Activated CD4-positive, alpha-beta T cell treated with anti-CD3 and anti-CD28 coated beads for 4 hours (primary cell): Measurements from ENCODE around the gene ABL1.

Experiments
- DNase-seq, 2 donors: peaks; one replicate each; pipeline ENCODE4 v3.0.0-alpha.2; 2020

ABL1 gene

DNA sequence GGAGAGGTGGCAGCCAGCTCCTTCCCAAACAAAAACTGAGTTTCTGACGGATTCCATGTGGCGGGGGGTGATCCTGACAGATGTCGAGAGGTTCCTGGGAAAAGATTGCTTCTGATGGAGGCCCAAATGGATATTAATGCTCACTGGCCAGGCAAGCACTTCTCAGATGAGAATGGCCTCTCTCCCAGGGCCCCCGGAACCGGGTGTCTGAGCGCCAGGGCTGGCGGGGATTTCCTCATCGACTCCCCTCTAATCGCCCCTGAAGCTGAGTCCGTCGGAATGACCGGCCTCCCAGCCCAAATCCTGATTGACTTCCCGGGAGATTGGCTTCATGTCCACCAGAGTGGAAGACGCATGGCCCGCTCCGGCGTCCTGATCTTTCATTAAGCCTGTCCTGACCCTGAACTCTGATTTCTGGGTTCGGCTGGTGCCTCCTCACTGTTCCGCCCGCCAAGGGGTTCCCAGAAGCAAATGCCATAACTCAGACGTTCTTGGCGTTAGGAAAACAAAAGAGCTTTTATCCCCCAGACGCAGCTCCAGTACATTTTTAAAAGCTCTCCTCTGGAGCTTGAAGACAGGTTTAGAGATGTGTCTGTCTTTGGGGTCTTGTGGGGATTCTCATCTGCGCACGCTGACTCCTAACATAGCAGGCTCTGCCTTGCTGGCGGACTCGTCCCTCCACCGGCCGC is 86.4 kb downstream of the ABL1 start:
- DNase-seq: no peak

DNA sequence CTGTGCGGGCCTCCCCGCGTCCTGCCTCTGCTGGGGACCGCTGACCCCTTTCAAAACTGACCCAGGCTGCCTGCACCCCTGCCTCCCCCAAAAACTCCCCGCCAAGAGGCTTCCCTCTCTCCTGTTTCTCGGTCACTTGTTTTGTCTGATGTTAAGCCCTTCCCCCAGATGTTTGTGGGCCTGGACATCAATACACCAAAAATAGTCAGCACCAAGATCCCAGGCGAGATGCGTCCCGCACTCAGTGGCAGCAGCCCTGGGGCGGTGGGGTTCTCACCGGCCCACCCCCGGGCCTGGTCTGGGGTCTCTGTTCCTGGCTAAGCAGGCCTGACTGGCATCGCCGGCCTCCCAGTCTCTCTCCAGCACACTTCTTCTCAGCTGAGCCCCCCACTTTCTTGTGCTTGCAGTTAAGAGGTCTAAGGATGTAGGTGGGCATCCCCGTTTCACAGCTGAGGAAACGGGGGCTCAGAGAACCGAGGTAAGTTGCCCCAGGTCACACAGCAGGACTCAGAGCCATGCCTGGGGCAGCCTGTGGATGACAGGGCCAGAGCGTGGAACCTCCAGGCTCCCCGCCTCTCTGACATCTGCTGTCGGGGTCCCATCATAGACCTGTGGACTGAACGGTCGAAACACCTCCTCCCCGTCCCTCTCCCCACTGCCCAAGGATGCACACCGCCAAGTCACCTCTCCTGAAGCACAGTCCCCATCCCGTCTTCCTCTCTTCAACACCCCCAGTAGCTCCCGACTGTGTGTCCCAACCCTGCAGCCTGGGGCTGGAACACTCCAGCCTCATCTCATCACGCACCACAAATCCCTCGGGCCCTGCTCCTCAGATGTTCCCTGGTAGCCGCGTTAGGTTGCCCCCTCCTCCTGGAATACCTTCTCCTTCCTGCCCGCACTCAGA is 87.2 kb downstream of the ABL1 start:
- DNase-seq: no peak

DNA sequence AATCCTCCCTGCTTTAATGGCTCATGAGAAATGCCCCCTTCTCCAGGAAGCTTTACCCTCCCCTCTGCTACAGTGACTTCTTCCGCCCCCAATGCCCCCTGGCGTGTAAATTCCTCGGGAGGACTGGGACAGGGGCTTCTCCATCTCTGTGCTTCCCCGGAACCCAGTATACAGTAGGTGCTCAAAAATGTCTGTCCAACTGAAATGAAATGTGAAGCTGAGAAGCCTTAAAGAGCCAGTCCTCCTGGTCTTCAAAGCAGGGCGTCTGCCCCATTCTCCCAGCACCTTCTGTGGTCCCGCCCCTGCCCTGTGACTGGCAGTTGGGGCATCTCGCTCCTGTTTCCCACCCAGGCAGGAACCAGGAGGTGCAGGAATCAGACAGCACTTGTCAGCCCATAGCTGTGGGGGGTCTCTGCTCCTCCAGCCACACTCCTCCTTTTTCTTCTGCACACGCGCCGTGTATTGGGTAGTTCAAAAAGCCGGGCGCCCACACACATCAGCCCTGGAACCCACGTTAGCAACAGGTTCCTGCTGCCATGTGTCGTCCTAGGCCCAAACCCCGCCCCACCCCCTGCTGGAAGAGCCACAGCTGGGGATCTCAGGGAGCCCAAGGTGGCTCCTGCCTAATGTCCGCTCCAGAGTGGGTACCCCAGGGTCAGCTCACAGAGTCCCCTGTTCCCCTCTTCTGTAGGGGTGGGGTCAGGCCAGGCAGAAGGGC is 88.0 kb downstream of the ABL1 start:
- DNase-seq: no peak

DNA sequence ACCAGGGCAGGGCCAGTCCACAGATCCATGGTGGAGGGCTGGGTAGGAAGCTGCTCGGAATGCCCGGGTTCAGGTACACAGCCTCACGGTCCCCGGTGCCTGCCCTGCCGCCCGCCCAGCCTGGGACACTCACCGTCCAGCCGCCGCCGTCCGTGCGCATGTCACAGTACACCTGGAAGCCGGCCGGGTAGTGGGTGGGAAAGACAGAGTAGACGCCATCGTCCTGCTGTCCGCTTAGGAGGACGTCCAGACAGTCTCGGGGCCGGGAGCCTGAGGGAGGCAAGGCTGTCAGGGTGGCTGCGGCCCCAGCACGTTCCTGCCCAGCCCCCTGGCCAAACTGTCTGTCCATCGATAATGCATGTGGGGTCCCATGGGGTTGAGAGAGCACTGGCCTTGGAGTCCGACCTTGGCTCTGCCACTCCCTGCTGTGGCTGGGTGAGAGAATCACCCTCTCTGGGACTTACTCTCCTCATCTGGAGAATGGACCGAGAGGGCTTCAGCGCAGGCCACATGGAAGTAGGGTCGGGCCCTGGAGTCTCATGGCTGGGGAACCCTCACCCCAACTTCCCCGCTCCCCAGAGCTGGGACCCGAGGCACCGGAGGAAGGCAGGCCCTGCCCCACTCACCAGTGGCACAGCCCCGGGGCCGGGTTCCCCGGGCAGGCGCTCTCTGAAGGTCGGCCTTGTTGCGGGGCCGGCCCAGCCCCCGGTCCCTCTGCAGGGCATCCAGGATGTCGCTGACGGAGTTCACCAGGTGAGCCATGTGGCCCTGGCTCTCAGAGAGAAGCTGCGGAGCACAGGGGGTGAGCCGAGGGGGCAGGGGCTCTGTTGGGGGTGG is 88.8 kb downstream of the ABL1 start:
- DNase-seq: no peak

DNA sequence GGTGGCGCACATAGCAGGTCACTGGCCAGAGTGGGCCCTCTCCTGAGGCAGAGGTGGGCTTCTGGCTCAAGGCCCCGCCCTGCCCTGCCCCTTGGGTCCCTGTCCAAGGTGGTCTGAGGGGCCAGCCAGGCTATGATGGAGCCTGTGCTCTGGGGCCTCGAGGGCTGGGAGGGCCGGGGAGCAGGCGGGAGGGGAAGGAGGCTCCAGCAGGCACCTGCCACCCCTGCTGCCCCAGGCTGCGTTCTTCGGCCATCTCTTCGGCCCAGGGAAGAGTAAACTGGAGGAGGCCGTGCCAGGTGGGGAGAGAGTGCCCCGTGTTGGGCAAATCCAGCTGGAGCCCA is 89.4 kb downstream of the ABL1 start:
- DNase-seq: no peak

DNA sequence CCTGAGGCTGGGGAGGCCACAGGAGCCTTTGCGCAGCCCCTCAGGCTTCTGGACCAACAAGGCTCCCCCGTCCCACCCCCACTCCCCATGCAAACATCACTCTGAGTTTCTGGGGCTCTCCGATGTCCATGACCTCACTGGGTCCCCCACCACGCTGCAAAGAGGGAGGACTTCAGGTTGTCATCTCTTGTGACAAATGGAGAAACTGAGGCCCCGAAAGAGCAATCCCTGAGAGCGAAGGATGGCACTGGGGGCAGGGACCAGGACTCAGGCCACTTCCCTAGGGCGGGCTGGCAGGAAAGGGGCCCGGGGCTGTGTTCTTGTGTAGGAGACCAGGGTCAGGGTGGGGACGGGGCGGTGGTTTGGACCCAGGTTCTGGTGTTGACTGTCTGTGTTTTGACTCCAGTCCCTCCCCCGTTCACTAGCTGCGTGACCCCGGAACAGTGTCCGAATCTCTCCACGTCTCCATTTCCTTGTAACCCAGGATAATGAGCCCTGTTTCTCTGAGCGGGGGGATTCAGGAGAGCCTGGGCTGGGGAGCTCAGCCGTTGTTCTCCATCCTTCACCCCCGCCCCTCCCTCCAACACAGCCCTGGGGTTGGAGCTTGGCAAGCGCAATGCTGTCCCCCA is 90.1 kb downstream of the ABL1 start:
- no peak for DNase-seq

DNA sequence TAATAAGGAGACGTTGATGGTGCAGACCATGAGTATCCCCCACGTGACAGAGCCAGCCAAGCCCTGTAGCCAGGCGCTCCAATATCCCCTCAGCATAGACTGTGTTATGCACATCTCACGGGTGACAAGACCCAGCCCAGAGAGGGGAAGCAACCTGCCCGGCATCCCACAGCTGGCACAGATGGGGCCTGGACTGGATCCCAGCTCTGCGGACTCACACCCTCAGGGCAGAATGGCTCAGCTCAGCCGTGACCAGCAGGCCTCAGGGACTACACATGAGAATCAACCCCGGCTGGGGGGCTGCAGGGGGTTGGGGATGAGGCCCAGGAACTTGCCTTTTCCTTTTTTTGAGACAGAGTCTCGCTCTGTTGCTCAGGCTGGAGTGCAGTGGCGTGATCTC is 92.3 kb downstream of the ABL1 start:
- DNase-seq: no peak

DNA sequence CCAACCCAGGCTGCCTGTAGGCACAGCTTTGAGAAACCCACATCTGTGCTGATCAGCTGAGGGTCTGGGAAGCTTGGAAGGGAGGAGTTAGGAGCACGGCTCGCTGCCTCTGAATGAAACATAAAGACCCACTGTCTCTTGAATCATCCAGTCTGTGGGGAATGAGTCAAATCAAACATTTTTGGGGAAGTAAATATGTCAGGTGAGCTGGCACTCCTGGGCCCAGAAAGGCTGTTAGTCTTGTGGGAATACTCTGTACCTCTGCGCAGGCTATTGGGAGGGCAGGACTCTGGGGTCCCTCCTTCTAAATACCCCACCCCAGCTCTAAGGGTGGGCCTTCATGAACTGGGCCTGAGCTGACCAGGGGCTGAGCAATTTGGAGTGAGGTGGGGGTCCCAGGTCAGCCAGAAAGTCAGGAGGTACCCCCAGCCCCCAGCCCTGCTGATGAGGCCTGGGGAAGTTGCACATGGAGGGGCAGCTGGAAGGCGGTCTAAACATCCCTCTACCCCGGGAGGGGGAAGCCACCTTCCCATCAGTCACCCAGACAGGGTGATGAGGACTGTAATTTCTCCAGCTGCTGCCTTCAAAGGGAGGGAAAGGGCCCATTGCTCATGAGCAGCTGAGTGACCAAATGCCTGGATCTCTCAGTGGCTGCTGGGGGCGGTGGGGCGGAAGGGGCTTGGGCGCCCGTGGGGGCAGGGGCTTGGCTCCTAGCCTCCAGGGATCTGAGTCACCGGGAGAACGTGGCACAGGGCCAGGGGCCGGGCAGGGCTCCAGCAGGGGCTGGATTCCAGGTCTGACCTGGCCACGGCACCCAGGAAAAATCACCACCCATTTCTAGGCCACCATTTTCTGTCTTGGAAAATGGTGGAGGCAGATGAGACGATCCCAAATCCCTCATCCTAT is 93.2 kb downstream of the ABL1 start:
- no peak for DNase-seq

DNA sequence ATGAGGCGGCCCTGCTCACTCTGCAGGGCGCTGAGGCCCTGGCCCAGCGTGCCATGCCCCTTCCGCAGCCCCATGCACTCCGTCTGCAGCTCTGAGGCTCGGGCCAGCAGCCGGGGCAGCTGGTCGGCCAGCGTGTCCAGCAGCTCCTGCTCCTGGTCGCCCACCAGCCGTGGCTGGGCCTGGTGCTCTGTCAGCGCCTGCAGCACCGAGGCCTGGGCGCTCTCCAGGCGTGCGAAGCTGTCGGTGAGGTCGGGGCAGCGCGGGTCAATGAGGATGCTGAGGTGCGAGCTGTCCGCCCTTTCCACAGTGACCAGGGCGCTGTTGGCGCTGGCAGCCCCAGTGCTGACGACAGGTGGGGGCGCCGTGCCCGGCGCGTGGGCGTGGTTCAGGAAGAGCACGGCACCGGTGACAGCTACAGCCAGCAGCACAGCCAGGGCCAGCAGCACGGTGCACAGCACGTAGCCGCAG is 94.6 kb downstream of the ABL1 start:
- DNase-seq: no peak

DNA sequence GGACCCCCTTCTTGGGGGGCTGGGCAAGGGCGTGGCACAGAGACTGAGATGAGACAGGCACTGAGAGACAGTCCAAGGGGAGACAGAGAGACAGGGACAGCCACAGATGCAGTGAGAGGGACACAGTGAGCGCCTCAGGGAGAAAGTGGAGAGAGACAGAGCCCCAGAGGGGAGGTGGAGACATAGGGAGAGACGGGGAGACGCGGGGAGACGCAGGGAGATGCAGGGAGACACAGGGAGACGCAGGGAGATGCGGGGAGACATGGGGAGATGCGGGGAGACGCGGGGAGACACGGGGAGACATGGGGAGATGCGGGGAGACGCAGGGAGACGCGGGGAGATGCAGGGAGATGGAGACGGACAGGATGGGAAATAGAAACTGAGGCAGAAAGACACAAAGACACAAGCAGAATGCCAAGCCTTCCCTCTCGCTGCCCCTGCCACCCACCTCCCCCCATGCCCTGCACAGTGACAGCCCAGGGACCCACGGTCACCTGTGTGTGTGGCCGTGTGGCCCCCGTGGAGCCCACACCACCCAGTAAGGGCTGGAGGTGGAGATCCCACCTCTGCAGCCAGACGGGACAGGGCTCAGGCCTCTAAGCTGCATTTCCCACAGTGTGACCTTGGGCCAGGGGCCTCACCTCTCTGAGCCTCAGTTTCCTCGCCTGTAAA is 95.2 kb downstream of the ABL1 start:
- no peak for DNase-seq

DNA sequence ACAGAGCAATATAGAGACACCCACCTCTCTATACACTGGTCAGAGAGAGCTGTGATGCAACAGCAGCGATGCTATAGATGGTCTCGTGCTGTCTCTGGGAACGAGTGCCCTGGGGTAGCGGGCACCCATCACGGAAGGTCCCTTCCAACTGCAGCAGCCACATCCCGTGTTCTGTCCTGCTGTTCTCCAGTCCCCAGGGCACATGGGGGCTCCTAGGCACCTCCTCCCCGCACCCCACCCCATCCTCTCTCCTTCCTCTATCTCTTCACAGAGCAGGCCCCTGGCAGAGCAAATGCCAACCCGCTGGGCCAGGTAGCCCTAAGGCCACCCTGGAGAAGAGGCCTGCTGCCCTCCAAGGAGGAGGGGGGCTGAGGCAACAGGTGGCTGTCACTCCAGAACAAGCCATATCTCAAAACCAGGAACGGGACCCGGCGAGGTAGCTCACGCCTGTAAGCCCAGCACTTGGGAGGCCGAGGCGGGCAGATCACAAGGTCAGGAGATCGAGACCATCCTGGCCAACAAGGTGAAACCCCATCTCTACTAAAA is 95.8 kb downstream of the ABL1 start:
- no peak for DNase-seq

DNA sequence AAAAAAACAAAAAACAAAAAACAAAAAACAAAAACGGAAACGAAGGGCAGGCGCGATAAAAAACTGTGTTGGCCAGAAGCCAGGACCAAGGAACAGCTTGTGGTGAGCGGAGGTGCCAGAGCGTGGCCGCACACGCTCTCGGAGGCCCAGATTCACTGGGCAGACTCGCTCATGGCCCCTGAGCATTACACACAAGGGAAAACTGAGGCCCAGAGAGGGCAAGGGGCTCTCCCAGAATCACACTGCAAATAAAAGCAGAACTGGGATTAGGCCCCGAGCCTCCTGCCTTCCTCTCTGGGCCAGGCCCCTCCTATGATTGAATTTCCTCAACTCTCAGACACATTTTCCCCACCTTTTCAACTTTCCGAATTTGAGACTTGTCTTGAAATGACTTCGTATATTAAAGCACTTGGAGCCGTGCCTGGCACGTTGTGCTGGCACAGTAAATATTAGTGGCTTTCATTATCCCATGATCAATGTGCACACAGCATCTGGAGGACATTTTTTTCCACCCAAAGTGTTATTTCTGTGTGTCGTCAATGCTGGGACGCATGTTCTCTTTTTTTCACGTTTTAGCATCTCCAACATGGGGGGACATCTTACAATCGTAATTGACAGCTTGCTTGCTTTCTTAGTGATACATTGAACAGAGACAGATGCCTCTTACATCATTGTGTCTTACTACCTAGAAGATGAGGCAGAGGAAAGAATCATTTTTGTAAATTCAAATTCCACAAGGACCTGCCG is 96.6 kb downstream of the ABL1 start:
- no peak for DNase-seq

DNA sequence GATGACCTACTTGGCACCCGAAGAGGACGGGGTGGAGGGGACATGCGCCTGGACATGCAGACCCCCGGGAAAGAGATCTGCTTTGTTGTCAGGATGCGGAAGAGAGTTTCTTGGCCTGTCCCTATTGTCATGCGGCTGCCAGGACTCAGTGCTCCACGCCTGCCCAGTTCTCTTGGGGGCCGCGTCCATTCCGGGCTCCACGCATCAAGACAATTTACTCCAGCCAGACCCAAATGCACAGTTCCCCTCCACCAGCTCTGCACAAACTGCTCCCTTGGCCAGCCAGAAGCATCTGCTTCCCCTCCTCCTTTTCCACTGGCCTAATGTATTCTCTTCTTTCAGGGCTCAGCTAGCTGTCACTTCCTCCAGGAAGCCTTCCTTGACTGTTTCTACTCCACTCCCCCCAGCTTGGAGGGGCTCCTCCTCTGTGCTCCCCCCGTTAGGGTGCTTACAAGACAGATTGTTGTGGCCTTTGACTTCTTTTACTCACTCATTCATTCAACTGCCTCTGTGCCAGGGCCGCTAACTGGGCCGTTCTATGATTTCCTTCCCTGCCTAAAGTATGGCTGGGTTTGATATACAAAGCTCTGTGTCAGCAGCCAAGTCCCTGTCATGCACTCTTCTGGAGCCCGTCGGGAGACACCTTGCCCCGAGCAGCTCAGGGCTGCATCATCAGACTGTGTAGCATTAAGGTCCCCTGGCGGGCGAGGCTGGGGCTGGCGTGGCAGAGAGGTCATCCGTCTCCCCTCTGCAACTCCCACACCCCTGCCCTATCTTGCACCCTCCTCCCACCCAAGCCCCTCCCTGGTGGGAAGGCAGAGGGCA is 97.4 kb downstream of the ABL1 start:
- no peak for DNase-seq

DNA sequence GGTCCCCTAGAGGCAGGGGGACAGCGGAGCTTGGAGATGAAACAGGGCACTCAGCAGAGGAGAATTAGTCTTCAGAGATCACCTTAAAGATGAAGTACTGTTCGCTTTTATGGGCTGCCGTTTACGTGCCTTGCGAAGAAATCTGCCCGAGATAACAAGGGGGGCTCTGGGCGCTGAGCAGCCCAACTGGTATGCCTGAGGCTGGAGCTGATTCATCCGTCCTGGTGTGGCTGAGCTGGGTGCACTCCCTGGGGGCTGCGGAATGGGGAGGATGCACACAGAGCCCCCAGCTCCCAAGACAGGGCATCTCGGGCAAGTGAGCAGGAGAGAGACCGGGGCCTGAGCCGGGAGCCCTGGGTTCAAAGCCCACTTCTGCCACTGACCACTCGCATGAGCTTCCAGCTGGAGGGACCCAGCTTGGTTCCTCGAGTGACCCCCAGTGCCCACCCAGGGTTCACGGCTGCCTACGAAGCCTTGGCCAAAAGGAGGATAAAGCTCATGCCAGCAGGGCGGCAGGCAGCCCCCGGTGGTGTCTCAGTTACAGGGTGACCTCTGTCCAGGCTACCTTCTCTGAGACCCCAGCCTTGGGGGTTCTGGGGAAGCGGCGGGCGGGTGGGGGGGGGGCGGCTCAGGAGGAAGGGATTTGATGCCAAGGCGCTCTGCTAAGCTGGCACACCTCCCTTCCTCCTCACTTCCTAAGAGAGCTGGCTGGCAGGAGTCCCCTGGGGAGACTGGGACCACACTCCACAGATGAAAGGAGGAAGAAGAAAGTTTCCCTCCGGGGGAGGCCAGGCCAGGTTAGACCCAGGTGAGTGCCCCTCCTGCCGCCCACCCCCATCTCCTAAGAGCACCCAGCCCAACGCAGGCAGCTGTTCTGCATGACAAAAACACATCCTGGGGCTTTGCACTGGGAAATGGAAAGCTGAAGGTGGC is 98.3 kb downstream of the ABL1 start:
- DNase-seq: no peak

DNA sequence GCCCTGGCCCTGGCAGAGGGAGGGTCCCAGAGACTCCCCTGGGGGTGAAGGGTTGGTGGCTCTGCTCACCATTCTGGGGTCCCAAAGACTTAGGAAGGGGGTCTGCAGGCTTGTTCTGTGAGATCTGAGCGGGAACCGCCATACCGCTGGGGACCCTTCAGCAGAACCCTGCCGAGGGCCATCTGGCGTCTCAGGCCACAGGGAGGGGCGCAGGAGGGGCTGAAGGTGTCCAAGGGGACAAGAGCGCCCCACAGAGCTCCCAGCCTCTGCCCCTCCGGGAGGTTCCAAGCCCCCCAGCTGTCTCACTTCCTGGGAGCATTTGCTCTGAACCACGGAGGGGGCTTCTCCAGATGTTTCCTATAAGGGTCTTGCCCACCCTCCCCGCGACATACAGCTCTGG is 99.2 kb downstream of the ABL1 start:
- DNase-seq: no peak

DNA sequence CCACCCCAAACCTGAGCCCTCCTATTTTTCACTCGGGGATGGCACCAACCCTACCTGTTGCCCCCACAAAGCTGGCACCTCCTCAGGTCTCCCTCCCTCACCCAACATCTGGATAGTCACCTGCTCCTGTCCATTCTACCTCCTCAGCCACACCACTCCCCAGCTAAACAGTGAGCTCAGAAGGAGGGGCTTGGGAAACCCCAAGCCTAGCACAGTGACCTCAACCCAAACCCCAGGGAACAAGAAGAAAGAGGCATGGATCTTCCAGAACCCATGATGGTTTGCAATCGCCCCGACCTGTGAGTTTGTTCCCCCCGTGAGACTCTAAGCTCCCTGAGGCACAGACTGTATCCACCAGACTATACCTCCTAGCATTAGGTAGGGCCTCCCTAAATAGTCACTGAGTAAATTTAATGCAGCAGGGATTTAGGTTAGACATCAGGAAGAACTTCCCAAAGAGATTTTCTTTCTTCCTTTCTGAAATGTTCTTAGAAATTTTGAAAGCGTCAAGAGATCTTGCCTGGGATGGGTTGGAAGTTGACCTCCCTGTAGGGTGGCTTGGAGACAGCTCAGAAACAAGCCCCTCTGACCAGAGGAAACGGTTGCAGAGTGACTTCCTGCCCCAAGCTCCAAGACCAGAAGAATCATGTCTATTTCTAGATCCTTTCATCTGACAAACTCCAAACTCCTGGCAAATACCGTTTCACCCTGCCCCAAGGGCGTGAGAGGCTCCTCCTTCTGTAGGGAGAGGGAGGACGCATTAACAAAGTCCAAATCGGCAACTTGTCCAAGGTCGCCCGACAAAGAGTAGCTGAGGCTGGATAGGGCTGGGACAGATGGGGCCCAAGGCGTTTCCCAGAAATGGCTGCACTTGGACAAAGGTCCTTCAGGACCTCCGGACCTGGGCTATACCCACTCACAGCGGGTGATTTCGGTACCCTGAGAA is 99.9 kb downstream of the ABL1 start:
- DNase-seq: no peak
